ENCODE data around the gene CNN2. TPM values are rescaled to one million over a fixed set of nuclear protein-coding genes. Genes with fewer than 3 reads are reported as not detected.

The CNN2 gene
- polyA plus RNA-seq, 3 donors, result 69.9 to 213 (median 144) TPM

GRCh38 chr19:1054102-1055027 is 28.0 kb downstream of the CNN2 start:
- Mint-ChIP-seq H3K9me3 (peaks cover 17 to 34% (median 28%) of the 10 kb centered on the region in 7 donors), H3K36me3 (peaks cover 56 to 63% of the 10 kb centered on the region in 2 donors), H3K27me3 (ENCODE audit: low read depth in 3 of 3) (peaks cover 0 to 9% (median 0%) of the 10 kb centered on the region in 3 donors), H3K4me3 (no peak overlapping the region), H3K4me1 (peaks cover 3% of the 10 kb centered on the region), H3K27ac (peak overlapping the region in 1 of 7 donors; percentile 30)
- H3K4me1 ChIP-seq (ENCODE audit: control insufficient read depth in 1 of 2, insufficient read depth in 2 of 2, low read length in 2 of 2), result no peaks in the 10 kb centered on the region
- no peak overlapping the region for H3K27ac ChIP-seq (ENCODE audit: low read depth in 1 of 2, low read length in 2 of 2)
- H4K20me1 ChIP-seq (ENCODE audit: insufficient read depth, low read length), result peaks cover 10% of the 10 kb centered on the region
- no peak for TF ChIP-seq CTCF (IDR thresholded peaks at IDR 0.05)
- H3K79me2 ChIP-seq (ENCODE audit: insufficient read depth, low read length), result no peaks in the 10 kb centered on the region
- no peak for DNase-seq
- H2AFZ ChIP-seq (ENCODE audit: insufficient read depth, low read depth, low read length, poor library complexity, severe bottlenecking), result no peak overlapping the region
- WGBS (ENCODE audit: insufficient coverage), result 94% methylated on average over 13 of the region's 28 CpGs
- no peaks in the 10 kb centered on the region for H3K27me3 ChIP-seq (ENCODE audit: control insufficient read depth in 2 of 2, insufficient read depth in 2 of 2, low read length in 2 of 2)
- H3K36me3 ChIP-seq (replicated peaks in 1 of 2; ENCODE audit: control insufficient read depth in 1 of 2, insufficient read depth in 2 of 2, low read length in 2 of 2), result peaks cover 52 to 72% of the 10 kb centered on the region in 2 donors
- no peak overlapping the region for H3K9ac ChIP-seq (ENCODE audit: insufficient read depth, low read length, poor library complexity, severe bottlenecking)
- H3K4me3 ChIP-seq (replicated peaks in 1 of 3; ENCODE audit: low read depth in 2 of 3, low read length in 3 of 3), result no peak overlapping the region
- H3K4me2 ChIP-seq (replicated peaks; ENCODE audit: extremely low read depth, low read length, poor library complexity, severe bottlenecking), result no peak overlapping the region
- H3K9me3 ChIP-seq (replicated peaks in 1 of 2; ENCODE audit: control insufficient read depth in 1 of 2, insufficient read depth in 1 of 2, low read length in 2 of 2), result peaks cover 21 to 25% of the 10 kb centered on the region in 2 donors
- intact Hi-C loops (cut with micrococcal nuclease), result no loop called here

GRCh38 chr19:1055028-1055425 is 28.6 kb downstream of the CNN2 start:
- H3K4me1 Mint-ChIP-seq, result peaks cover 3% of the 10 kb centered on the region
- peaks cover 52 to 72% of the 10 kb centered on the region in 2 donors for H3K36me3 ChIP-seq (replicated peaks in 1 of 2; ENCODE audit: control insufficient read depth in 1 of 2, insufficient read depth in 2 of 2, low read length in 2 of 2)
- H3K9me3 Mint-ChIP-seq, result peaks cover 17 to 34% (median 28%) of the 10 kb centered on the region in 7 donors
- no peaks in the 10 kb centered on the region for H3K27me3 ChIP-seq (ENCODE audit: control insufficient read depth in 2 of 2, insufficient read depth in 2 of 2, low read length in 2 of 2)
- no peak for TF ChIP-seq CTCF (IDR thresholded peaks at IDR 0.05)
- H4K20me1 ChIP-seq (ENCODE audit: insufficient read depth, low read length), result peaks cover 10% of the 10 kb centered on the region
- WGBS (ENCODE audit: insufficient coverage), result 87% methylated on average over 10 of the region's 14 CpGs
- peaks cover 60 to 63% of the 10 kb centered on the region in 2 donors for H3K36me3 Mint-ChIP-seq
- intact Hi-C loops (cut with micrococcal nuclease), result no loop called here
- no peak overlapping the region for H2AFZ ChIP-seq (ENCODE audit: insufficient read depth, low read depth, low read length, poor library complexity, severe bottlenecking)
- H3K9me3 ChIP-seq (replicated peaks in 1 of 2; ENCODE audit: control insufficient read depth in 1 of 2, insufficient read depth in 1 of 2, low read length in 2 of 2), result peaks cover 21 to 25% of the 10 kb centered on the region in 2 donors
- peaks cover 0 to 9% (median 0%) of the 10 kb centered on the region in 3 donors for H3K27me3 Mint-ChIP-seq (ENCODE audit: low read depth in 3 of 3)
- H3K27ac Mint-ChIP-seq, result peak overlapping the region in 1 of 7 donors; percentile 31
- H3K4me3 Mint-ChIP-seq, result no peak overlapping the region
- no peaks in the 10 kb centered on the region for H3K79me2 ChIP-seq (ENCODE audit: insufficient read depth, low read length)
- DNase-seq, result no peak
- no peaks in the 10 kb centered on the region for H3K4me1 ChIP-seq (ENCODE audit: control insufficient read depth in 1 of 2, insufficient read depth in 2 of 2, low read length in 2 of 2)
- H3K9ac ChIP-seq (ENCODE audit: insufficient read depth, low read length, poor library complexity, severe bottlenecking), result no peak overlapping the region
- H3K4me2 ChIP-seq (replicated peaks; ENCODE audit: extremely low read depth, low read length, poor library complexity, severe bottlenecking), result no peak overlapping the region
- H3K27ac ChIP-seq (ENCODE audit: low read depth in 1 of 2, low read length in 2 of 2), result no peak overlapping the region
- no peak overlapping the region for H3K4me3 ChIP-seq (replicated peaks in 1 of 3; ENCODE audit: low read depth in 2 of 3, low read length in 3 of 3)

All from CD14-positive monocyte (primary cell).